ENCODE data around the gene ST3GAL2.
"Not testable (repeated sequence)": the region's sequence is repeated elsewhere in the genome, so short reads cannot be mapped to it uniquely, and the experiment has no call there.

The ST3GAL2 gene

GRCh38 chr16:70421473-70422311 lies 17.2 kb downstream of the ST3GAL2 start:
- H3K4me3 ChIP-seq = no peak overlapping the region
- H3K27ac ChIP-seq = no peak overlapping the region

- H3K4me3 ChIP-seq = no peak overlapping the region
- no peak overlapping the region for H3K27ac ChIP-seq
Observed at GRCh38 chr16:70421014-70421413, 17.9 kb downstream of the ST3GAL2 start.

- no peak overlapping the region for H3K4me3 ChIP-seq
- peak overlapping the region in 3 of 21 experiments; percentile 17 to 30 (median 25) for H3K27ac ChIP-seq
Observed at GRCh38 chr16:70419384-70420327, 19.2 kb downstream of the ST3GAL2 start.

GRCh38 chr16:70418993-70419318 lies 19.9 kb downstream of the ST3GAL2 start:
- no peak overlapping the region for H3K4me3 ChIP-seq
- peak overlapping the region in 3 of 21 experiments; percentile 17 to 30 (median 25) for H3K27ac ChIP-seq

GRCh38 chr16:70418274-70418992 lies 20.5 kb downstream of the ST3GAL2 start:
- H3K4me3 ChIP-seq = no peak overlapping the region
- H3K27ac ChIP-seq = peak overlapping the region in 3 of 21 experiments; percentile 17 to 52 (median 25)

- H3K27ac ChIP-seq = no peak overlapping the region
- no peak overlapping the region for H3K4me3 ChIP-seq
Observed at GRCh38 chr16:70417661-70418060, 21.2 kb downstream of the ST3GAL2 start.

GRCh38 chr16:70416748-70417616 lies 21.9 kb downstream of the ST3GAL2 start:
- H3K27ac ChIP-seq = no peak overlapping the region
- H3K4me3 ChIP-seq = no peak overlapping the region

GRCh38 chr16:70413572-70413971 lies 25.3 kb downstream of the ST3GAL2 start:
- H3K27ac ChIP-seq, H3K4me3 ChIP-seq: not testable (repeated sequence)

- no peak overlapping the region for H3K27ac ChIP-seq
- H3K4me3 ChIP-seq = no peak overlapping the region
Observed at GRCh38 chr16:70412385-70412784, 26.5 kb downstream of the ST3GAL2 start.

GRCh38 chr16:70410734-70411133 lies 28.2 kb downstream of the ST3GAL2 start:
- Histone ChIP-seq H3K27ac (no peak overlapping the region), H3K4me3 (no peak overlapping the region)

- no peak overlapping the region for H3K4me3 ChIP-seq
Observed at GRCh38 chr16:70407811-70408274, 31.1 kb downstream of the ST3GAL2 start.

GRCh38 chr16:70406104-70406503 lies 32.8 kb downstream of the ST3GAL2 start:
- not testable (repeated sequence) for H3K4me3 ChIP-seq, H3K27ac ChIP-seq

More at GRCh38 chr16:70407811-70408274, 31.1 kb downstream of the ST3GAL2 start:
- no peak overlapping the region for H3K27ac ChIP-seq

- H3K4me3 ChIP-seq = no peak overlapping the region
- peak overlapping the region in 2 of 21 experiments; percentile 1 to 75 for H3K27ac ChIP-seq
Observed at GRCh38 chr16:70402916-70403659, 35.8 kb downstream of the ST3GAL2 start.

GRCh38 chr16:70399951-70400350 lies 38.9 kb downstream of the ST3GAL2 start:
- H3K4me3 ChIP-seq = no peak overlapping the region
- H3K27ac ChIP-seq = no peak overlapping the region

GRCh38 chr16:70399381-70399780 lies 39.5 kb downstream of the ST3GAL2 start:
- Histone ChIP-seq H3K27ac (no peak overlapping the region), H3K4me3 (no peak overlapping the region)

GRCh38 chr16:70398177-70398743 lies 40.6 kb downstream of the ST3GAL2 start:
- Histone ChIP-seq H3K4me3 (no peak overlapping the region), H3K27ac (no peak overlapping the region)

GRCh38 chr16:70396246-70396904 lies 42.5 kb downstream of the ST3GAL2 start:
- Histone ChIP-seq H3K27ac (no peak overlapping the region), H3K4me3 (no peak overlapping the region)

All from skin epidermis (tissue), 12 donors.